Germinal center (tissue), 1 donor: ENCODE measurements around the gene FARS2.
"Not testable (repeated sequence)": the region's sequence is repeated elsewhere in the genome, so short reads cannot be mapped to it uniquely, and the experiment has no call there.

ENCODE experiments used
- DNase-seq: peaks from one replicate; pipeline ENCODE4 v3.0.0; 2012; ENCODE audit warnings: mixed read lengths, low spot score

FARS2 gene

DNA sequence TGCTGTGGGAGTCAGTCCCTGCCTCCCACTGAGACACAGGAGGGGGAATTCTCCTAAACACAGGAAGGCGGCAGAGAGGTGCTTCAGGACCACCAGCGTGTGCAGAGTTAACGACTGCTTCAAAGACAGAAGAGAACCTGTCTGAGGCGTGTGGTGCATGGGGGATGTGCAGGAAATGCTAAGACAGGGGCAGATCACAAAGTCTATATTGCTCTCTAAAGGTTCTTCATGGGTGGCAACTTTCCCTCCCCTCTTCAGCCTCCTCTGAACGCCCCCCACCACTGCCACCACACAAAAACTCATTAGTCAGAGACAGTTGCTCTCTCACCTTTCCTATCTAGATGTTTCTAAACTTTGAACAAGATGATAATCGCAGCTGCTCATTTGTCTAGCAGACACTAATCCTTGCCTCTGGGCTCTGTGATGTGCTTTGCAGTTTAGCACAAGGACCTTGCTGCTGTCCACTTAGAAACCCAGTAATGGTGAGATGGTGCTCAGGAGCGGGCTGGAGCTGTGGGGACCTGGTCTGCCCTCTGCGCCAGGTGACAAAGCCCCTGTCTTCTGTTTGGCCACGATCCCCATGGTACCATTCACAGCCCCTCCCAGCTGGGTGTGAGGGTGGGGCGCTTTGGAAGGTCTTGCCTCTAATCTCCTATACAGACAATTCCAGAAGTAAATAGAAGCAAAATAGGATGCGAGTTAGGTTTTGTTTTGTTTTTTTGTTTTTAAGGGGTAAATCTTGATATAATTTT, 525.8 kb downstream of the FARS2 start:
- no peak for DNase-seq

DNA sequence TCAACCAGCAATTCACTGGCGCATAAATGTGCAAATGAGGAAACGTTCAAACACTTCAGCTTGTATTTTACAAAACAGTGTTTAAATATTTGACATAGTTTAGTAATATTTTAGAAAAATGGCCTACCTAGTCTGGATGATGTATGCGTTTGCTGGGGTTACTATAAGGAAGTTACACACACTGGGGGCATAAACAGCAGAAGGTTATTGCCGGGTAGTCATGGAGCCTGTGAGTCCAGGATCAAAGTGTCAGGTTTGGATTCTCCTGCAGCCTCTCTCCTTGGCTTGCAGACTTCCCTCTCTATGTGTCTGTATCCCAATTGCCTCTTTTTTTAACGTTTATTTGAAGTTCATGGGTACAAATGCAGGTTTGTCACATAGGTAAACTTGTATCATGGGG, 528.1 kb downstream of the FARS2 start:
- DNase-seq: not testable (repeated sequence)

DNA sequence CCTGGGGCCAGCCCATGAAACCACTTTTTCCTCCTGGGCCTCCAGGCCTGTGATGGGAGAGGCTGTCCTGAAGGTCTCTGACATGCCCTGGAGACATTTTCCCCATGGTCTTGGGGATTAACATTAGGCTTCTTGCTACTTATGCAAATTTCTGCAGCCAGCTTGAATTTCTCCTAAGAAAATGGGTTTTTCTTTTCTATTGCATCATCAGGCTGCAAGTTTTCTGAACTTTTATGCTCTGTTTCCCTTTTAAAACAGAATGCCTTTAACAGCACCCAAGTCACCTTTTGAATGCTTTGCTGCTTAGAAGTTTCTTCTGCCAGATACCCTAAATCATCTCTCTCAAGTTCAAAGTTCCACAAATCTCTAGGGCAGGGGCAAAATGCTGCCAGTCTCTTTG, 535.2 kb downstream of the FARS2 start:
- DNase-seq: not testable (repeated sequence)

DNA sequence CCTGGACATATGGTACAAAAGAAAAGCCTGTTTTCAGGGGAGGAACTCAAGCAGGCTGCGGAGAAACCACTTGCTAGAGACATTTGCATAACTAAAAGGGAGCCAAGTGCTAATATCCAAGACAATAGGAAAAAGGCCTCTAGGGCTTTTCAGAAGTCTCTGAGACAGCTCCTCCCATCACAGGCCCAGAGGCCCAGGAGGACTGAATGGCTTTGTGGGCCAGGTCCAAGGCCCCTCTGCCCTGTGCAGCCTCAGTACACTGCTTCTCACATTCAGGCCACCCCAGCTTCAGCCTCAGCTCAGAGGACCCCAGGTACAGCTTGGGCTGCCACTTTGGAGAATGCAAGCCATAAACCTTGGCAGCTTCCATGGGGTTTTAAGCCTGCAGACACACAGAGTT, 545.1 kb downstream of the FARS2 start:
- DNase-seq: not testable (repeated sequence)

DNA sequence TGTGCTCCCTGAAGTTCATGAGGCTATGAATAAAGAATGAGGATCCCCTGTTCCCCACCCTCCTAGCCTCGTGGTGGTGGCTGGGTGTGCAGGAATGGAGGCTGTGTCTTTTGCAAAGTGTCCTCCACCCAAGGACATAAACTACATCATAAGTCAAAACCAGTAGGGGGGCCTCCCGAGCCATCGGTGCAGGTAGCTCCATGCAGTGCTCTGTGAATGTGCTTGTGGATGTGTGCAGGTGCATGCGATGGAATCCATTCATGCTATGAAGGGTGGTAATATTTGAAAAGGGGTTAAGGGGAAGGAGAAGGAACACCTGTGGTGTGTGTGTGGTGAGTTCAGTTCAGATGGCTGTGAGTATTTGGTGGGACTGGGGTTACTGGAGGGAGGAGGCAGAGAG, 548.1 kb downstream of the FARS2 start:
- DNase-seq: no peak

DNA sequence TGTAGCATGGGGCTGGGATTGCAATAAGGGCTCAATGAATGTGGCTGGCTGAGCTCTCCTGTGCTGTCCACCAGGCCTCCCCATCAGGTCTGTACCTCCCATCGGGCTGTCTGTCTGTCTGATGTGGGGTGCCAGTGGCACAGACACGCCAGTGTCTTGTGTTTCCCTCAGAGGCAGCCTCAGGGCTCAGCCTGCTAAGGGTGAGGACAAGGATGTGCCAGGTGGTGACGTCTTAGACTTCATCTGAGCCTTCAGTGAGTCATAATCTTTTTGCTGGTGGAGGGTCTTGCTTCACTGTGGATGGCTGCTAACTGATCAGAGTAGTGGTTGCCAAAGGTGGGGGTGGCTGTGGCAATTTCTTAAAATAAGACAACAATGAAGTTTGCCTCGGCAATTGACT, 550.7 kb downstream of the FARS2 start:
- DNase-seq: no peak

DNA sequence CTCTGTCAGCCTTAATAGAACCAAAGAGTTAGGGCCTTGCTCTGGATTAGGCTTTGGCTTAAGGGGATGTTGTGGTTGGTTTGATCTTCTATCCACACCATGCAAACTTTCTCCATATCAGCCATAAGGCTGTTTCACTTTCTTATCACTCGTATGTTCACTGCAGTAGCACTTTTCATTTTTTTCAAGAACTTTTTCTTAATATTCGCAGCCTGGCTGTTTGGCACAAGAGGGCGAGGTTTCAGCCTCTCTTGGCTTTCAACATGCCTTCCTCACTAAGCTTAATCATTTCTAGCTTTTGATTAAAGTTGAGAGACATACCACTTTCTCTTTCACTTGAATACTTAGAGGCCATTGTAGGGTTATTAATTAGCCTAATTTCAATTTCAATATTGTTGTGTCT, 552.3 kb downstream of the FARS2 start:
- DNase-seq: no peak

DNA sequence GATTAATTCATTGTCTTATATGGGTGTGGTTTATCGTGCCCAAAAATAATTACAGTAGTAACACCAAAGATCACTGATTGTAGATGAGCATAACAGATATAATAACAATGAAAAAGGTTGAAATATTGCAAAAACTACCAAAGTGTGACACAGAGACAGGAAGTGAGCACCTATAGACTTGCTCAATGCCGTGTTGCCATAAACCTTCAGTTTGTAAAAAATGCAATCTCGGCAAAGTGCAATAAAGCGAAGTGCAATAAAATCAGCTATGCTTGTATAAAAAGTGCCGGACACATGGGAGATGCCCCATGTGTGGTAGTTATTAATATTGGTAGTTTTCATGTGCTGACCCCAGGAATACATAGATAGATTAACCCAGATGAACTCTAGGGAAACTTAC, 552.8 kb downstream of the FARS2 start:
- DNase-seq: no peak

DNA sequence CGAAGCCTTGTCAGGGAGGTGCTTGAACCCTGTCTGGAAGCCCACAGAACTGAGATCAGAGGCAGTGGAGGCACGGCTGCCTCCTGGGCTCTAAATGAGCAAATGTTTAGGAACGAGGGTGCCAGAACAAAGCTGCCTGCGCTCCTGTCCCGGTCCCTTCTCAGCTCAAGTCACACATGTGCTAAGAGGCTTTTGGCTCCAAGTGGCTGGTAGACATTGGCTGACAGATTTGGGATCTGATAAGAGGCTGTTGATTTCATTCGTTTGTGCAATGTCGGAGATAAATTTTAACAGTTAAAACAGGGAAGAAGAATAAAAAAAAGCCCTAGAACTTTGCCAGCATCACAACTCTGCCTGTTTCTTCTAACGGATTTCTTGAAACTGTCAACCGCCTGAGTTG, 553.6 kb downstream of the FARS2 start:
- no peak for DNase-seq

DNA sequence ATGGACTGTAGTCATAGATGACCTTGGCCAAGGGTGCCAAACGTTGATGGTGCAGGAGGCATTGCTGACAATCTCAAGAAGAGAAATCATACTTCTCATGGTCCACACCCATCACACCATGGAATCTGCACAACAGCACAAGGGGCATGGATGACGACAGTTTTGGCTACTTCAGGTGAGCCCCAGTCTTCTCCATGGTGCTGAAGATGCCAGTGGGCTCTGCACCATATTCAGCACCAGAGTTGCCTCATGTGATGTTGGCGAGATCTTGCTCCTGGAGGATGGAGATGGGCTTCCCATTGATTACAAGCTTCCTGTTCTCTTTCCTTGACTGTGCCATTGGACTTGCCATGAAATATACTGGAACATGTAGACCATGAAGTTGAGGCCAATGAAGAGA, 556.6 kb downstream of the FARS2 start:
- no peak for DNase-seq

DNA sequence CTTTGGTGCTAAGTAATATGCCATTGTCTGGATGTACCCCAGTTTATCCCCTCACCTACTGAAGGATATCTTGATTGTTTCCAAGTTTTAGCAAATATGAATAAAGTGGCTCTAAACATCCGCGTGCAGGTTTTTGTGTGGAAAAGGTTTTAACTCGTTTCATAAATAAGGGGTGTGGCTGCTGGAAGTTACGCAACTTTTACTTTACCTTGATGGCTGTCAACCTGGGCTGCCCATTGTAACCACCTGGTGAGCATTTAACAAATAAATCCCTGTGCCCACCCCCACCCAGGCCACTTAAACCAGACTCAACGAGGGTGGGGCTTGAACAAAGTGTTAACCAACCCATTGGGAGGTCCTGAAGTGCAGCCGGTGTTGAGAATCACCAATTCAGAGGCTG, 557.6 kb downstream of the FARS2 start:
- no peak for DNase-seq
